HepG2 (cell line): ENCODE results near the gene ADPRH. TPM values are rescaled to one million over a fixed set of nuclear protein-coding genes. Genes with fewer than 3 reads are reported as not detected.
A peak's percentile ranks its signal among the peaks of the same experiment; 100 is the strongest.

Experiments used
- AGO1 ChIP-seq: fragments of 200-400 bp; formaldehyde crosslinking; IDR thresholded peaks from 2 replicates; pipeline ENCODE4 v1.6.1; 2017; ENCODE audit warnings: mild to moderate bottlenecking, low read depth, low read length, moderate library complexity; ENCODE audit not compliant: poor library complexity, severe bottlenecking
- DMTF1 ChIP-seq: sonication (generic); formaldehyde crosslinking; IDR thresholded peaks from 2 replicates; pipeline ENCODE4 v1.4.0; 2020; ENCODE audit warnings: mild to moderate bottlenecking, missing genetic modification reagents
- DZIP1 ChIP-seq: sonication (generic); formaldehyde crosslinking; IDR thresholded peaks from 2 replicates; pipeline ENCODE4 v1.5.0; 2020; ENCODE audit warnings: mild to moderate bottlenecking, missing genetic modification reagents
- FOXC1 ChIP-seq: sonication (generic); formaldehyde crosslinking; IDR thresholded peaks from 2 replicates; pipeline ENCODE4 v1.8.0; 2022; ENCODE audit warnings: mild to moderate bottlenecking, missing genetic modification reagents, borderline replicate concordance
- HBP1 ChIP-seq: IDR thresholded peaks from 2 replicates; pipeline ENCODE4 v1.6.1; 2016; ENCODE audit warnings: low read depth, control low read depth
- HMGXB4 ChIP-seq, 2 experiments: sonication (generic) in 1 of 2; formaldehyde crosslinking in 1 of 2; IDR thresholded peaks; 2 replicates each; pipeline versions ENCODE4 v1.4.0 to v1.6.1; 2018 to 2020; ENCODE audit warnings: missing genetic modification reagents in 2 of 2, borderline replicate concordance in 1 of 2, low read depth in 1 of 2, mild to moderate bottlenecking in 1 of 2, missing biosample characterization in 1 of 2
- KAT2B ChIP-seq: fragments of 150-350 bp; IDR thresholded peaks from 2 replicates; pipeline ENCODE4 v1.6.1; 2014; ENCODE audit warnings: low read depth, low read length, borderline replicate concordance
- PHB2 ChIP-seq: fragments of 450-650 bp; IDR thresholded peaks from 2 replicates; pipeline ENCODE4 v1.6.1; 2018; ENCODE audit not compliant: partially characterized antibody
- RAD21 ChIP-seq: fragments of 450-650 bp; formaldehyde crosslinking; IDR thresholded peaks from 2 replicates; pipeline ENCODE4 v1.5.0; 2020; ENCODE audit warnings: mild to moderate bottlenecking
- SAP130 ChIP-seq: IDR thresholded peaks from 2 replicates; pipeline ENCODE4 v1.6.1; 2016; ENCODE audit warnings: low read depth
- SMC3 ChIP-seq: IDR thresholded peaks from 2 replicates; pipeline ENCODE4 v1.6.1; 2011; ENCODE audit warnings: low read length, improper control_type of control experiment
- TBP ChIP-seq: sonication (generic); formaldehyde crosslinking; IDR thresholded peaks from 2 replicates; pipeline ENCODE4 v1.5.0; 2020; ENCODE audit warnings: missing genetic modification reagents
- ZFYVE20 ChIP-seq: sonication (generic); formaldehyde crosslinking; IDR thresholded peaks from 2 replicates; pipeline ENCODE4 v1.8.0; 2023; ENCODE audit warnings: low read depth, mild to moderate bottlenecking, moderate library complexity, missing genetic modification reagents, borderline replicate concordance
- ZNF747 ChIP-seq: sonication (generic); formaldehyde crosslinking; IDR thresholded peaks from 2 replicates; pipeline ENCODE4 v1.8.1; 2023; ENCODE audit warnings: missing genetic modification reagents, mild to moderate bottlenecking, borderline replicate concordance
- ZNF770 ChIP-seq: sonication (generic); formaldehyde crosslinking; IDR thresholded peaks from 2 replicates; pipeline ENCODE4 v1.5.0; 2020; ENCODE audit warnings: mild to moderate bottlenecking, missing genetic modification reagents
- ZNF776 ChIP-seq: sonication (generic); formaldehyde crosslinking; IDR thresholded peaks from 2 replicates; pipeline ENCODE4 v1.4.0; 2020; ENCODE audit warnings: mild to moderate bottlenecking, missing genetic modification reagents
- ZSCAN31 ChIP-seq: sonication (generic); formaldehyde crosslinking; IDR thresholded peaks from 2 replicates; pipeline ENCODE4 v1.5.0; 2020; ENCODE audit warnings: low read depth, mild to moderate bottlenecking, missing genetic modification reagents
- polyA plus RNA-seq, 8 experiments: library from polyadenylated mRNA; depleted of rRNA in 3 of 8; stranded (reverse) in 7 of 8; unstranded in 1 of 8; fragments of >200 nt; fragmentation: Illumina TruSeq in 4 of 8; extraction: Trizol in 4 of 8; gene quantifications; 2 replicates each; pipeline versions ENCODE4 v1.2.1 to v1.2.3, GENCODE V29; 2011 to 2016; ENCODE audit warnings: low read depth in 4 of 8, missing spikeins in 1 of 8, mixed read lengths in 1 of 8; ENCODE audit not compliant: insufficient read depth in 1 of 8
- total RNA-seq, 5 experiments: library from RNA; depleted of rRNA; stranded (reverse); fragments of >200 nt; fragmentation: Illumina TruSeq; extraction: Trizol; gene quantifications; 2 replicates each; pipeline ENCODE4 v1.2.3, GENCODE V29; 2016; ENCODE audit warnings: low read depth in 1 of 5

ADPRH gene
- total and polyA plus RNA-seq, 2 of the 13 experiments (the other 11 are each of a cell fraction or from before 2014, with no cell fraction given), result 0.01 to 0.15 TPM

GRCh38 chr3:119559441-119559963 is 19.8 kb upstream of the ADPRH start, which contains the start of gene CD80 (continued):
- TF ChIP-seq AGO1, result no peak
- TF ChIP-seq ZNF770 (CRISPR knock-in tag), result 0 out of 2 replicates have a peak, but pooled peaks have one; percentile 31
- no peak for TF ChIP-seq ZNF747
- no peak for TF ChIP-seq PHB2
- TF ChIP-seq DMTF1, result no peak
- no peak for TF ChIP-seq ZSCAN31 (CRISPR knock-in tag)
- TF ChIP-seq SMC3, result peak; percentile 62; the same call in 1 of the 2 replicates
- no peak for TF ChIP-seq FOXC1 (CRISPR knock-in tag)
- TF ChIP-seq HMGXB4 (CRISPR knock-in tag; IDR thresholded peaks at IDR 0.05; ENCODE audit: borderline replicate concordance in 1 of 2, low read depth in 1 of 2), result peak in 1 of 2 experiments; percentile 48; a peak in 1 of 4 replicates
- no peak for TF ChIP-seq DZIP1
- TF ChIP-seq SAP130, result 0 out of 2 replicates have a peak, but pooled peaks have one; percentile 20
- no peak for TF ChIP-seq KAT2B
- no peak for TF ChIP-seq ZFYVE20 (CRISPR knock-in tag)
- TF ChIP-seq TBP (CRISPR knock-in tag), result no peak
- TF ChIP-seq RAD21, result peak; percentile 55; the same call in 1 of the 2 replicates
- TF ChIP-seq ZNF776, result no peak
- TF ChIP-seq HBP1 (CRISPR knock-in tag), result no peak
